Measurements from ENCODE around the gene SOCS7.

The SOCS7 gene

GRCh38 chr17:38430316-38430715, 78.7 kb downstream of the SOCS7 start:
- H3K4me1 ChIP-seq (ENCODE audit: low read length): peaks cover 25% of the 10 kb centered on the region
- no peaks in the 10 kb centered on the region for H3K9me2 ChIP-seq (replicated peaks; ENCODE audit: insufficient read depth, low read length)
- no peak for DNase-seq
- no peak overlapping the region; the same call in 1 of the 2 replicates for H3K27ac ChIP-seq (ENCODE audit: low read length)
- H3K9ac ChIP-seq (ENCODE audit: low read length): no peak overlapping the region
- H3K4me2 ChIP-seq (ENCODE audit: low read depth, low read length): no peak overlapping the region; the same call in 1 of the 2 replicates
- H4K20me1 ChIP-seq (ENCODE audit: insufficient read depth, low read length): no peaks in the 10 kb centered on the region
- H3K4me3 ChIP-seq (ENCODE audit: low read length): no peak overlapping the region
- peaks cover 14% of the 10 kb centered on the region for H3F3A ChIP-seq (ENCODE audit: insufficient read depth, low read length)
- TF ChIP-seq CTCF (IDR thresholded peaks at IDR 0.05; ENCODE audit: low read length): no peak
- no peak for TF ChIP-seq EZH2phosphoT487 (IDR thresholded peaks at IDR 0.05; ENCODE audit: low read length)
- no peak for TF ChIP-seq EZH2 (optimal IDR thresholded peaks at IDR 0.05; ENCODE audit: low read depth, low read length)
- peaks cover 82% of the 10 kb centered on the region for H3K79me2 ChIP-seq (ENCODE audit: low read length)
- H3K9me3 ChIP-seq (replicated peaks; ENCODE audit: insufficient read depth, low read length): no peaks in the 10 kb centered on the region
- no peaks in the 10 kb centered on the region for H3K36me3 ChIP-seq (replicated peaks; ENCODE audit: insufficient read depth, low read length)
- H2AFZ ChIP-seq (ENCODE audit: low read length): no peak overlapping the region
- H3K27me3 ChIP-seq (replicated peaks; ENCODE audit: insufficient read depth, low read length): no peaks in the 10 kb centered on the region

DNA sequence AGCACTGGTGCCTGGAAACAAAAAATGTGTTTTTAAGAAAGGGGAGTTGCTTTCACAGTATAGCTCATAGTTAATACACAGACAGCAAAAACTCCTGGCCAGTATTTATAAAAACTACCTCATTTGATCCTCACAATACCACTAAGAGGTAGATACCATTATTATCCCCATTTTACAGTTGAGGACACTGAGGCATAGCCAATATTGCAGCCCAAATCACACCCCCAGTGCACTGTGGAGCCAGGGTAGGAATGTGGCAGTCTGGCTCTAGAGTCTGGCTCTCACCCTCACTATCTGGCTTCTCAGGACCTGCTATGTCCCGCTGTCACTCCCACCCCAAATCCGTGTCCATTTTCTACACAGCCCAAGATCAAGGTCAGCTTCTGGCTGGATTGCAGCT, 79.2 kb downstream of the SOCS7 start:
- no peaks in the 10 kb centered on the region for H3K27me3 ChIP-seq (replicated peaks; ENCODE audit: insufficient read depth, low read length)
- no peak for TF ChIP-seq EZH2 (optimal IDR thresholded peaks at IDR 0.05; ENCODE audit: low read depth, low read length)
- TF ChIP-seq EZH2phosphoT487 (IDR thresholded peaks at IDR 0.05; ENCODE audit: low read length): no peak
- no peak for TF ChIP-seq CTCF (IDR thresholded peaks at IDR 0.05; ENCODE audit: low read length)
- H3K36me3 ChIP-seq (replicated peaks; ENCODE audit: insufficient read depth, low read length): no peaks in the 10 kb centered on the region
- no peak overlapping the region for H3K9ac ChIP-seq (ENCODE audit: low read length)
- no peaks in the 10 kb centered on the region for H3K9me3 ChIP-seq (replicated peaks; ENCODE audit: insufficient read depth, low read length)
- no peaks in the 10 kb centered on the region for H3K9me2 ChIP-seq (replicated peaks; ENCODE audit: insufficient read depth, low read length)
- no peaks in the 10 kb centered on the region for H4K20me1 ChIP-seq (ENCODE audit: insufficient read depth, low read length)
- H3F3A ChIP-seq (ENCODE audit: insufficient read depth, low read length): peaks cover 14% of the 10 kb centered on the region
- no peak overlapping the region for H3K4me2 ChIP-seq (ENCODE audit: low read depth, low read length)
- H3K4me1 ChIP-seq (ENCODE audit: low read length): peaks cover 25% of the 10 kb centered on the region
- H2AFZ ChIP-seq (ENCODE audit: low read length): no peak overlapping the region
- peaks cover 87% of the 10 kb centered on the region for H3K79me2 ChIP-seq (ENCODE audit: low read length)
- H3K27ac ChIP-seq (ENCODE audit: low read length): no peak overlapping the region
- H3K4me3 ChIP-seq (ENCODE audit: low read length): no peak overlapping the region
- DNase-seq: no peak

DNA sequence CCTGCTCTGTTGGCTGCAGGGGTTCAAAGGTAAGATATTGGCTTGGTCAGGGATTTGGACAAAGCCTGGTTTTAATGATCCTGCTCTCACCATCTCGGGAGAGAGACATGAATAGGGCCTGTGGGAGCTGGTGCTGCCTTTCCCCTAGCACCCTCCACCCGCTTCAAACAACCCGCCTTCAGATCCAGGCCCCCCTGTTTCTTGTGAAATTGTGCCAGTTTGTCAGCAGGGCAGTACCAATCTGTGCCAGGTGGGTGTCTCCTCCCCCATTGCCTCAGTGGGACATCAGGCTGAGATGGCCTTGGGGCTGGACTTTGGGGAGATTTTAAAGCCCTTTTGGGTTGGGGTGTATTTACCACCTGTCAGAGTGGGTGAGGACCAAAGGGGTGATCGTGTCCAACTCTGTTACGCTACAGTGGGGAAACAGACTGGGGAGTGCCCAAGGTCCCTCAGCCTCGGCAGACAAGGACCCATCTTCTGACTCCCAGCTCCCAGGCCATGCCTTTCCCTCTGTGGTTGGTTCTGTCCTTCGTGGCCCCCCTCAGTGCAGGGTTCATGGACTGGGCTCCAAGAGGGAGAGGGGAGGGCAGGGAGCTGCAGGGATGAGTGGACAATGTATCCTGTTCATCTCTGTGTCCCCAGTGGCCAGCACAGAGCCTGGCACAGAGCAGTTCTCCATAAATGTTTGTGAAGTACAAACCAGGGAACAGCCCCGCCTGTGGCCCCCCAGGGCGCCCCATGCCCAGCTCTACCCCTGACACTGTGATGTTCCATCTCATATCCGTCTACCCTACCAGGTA, 79.9 kb downstream of the SOCS7 start:
- no peak overlapping the region for H3K4me2 ChIP-seq (ENCODE audit: low read depth, low read length)
- H3K27ac ChIP-seq (ENCODE audit: low read length): no peak overlapping the region
- no peaks in the 10 kb centered on the region for H3K9me2 ChIP-seq (replicated peaks; ENCODE audit: insufficient read depth, low read length)
- H3K79me2 ChIP-seq (ENCODE audit: low read length): peaks cover 94% of the 10 kb centered on the region
- peaks cover 14% of the 10 kb centered on the region for H3F3A ChIP-seq (ENCODE audit: insufficient read depth, low read length)
- no peaks in the 10 kb centered on the region for H3K9me3 ChIP-seq (replicated peaks; ENCODE audit: insufficient read depth, low read length)
- H3K4me3 ChIP-seq (ENCODE audit: low read length): no peak overlapping the region
- H2AFZ ChIP-seq (ENCODE audit: low read length): no peak overlapping the region
- no peaks in the 10 kb centered on the region for H3K27me3 ChIP-seq (replicated peaks; ENCODE audit: insufficient read depth, low read length)
- no peak overlapping the region for H3K9ac ChIP-seq (ENCODE audit: low read length)
- no peak for TF ChIP-seq CTCF (IDR thresholded peaks at IDR 0.05; ENCODE audit: low read length)
- TF ChIP-seq EZH2 (optimal IDR thresholded peaks at IDR 0.05; ENCODE audit: low read depth, low read length): no peak
- TF ChIP-seq EZH2phosphoT487 (IDR thresholded peaks at IDR 0.05; ENCODE audit: low read length): no peak
- H3K36me3 ChIP-seq (replicated peaks; ENCODE audit: insufficient read depth, low read length): no peaks in the 10 kb centered on the region
- peaks cover 24% of the 10 kb centered on the region for H3K4me1 ChIP-seq (ENCODE audit: low read length)
- DNase-seq: no peak
- no peaks in the 10 kb centered on the region for H4K20me1 ChIP-seq (ENCODE audit: insufficient read depth, low read length)
